HG03159 (cell line): Measurements from ENCODE around the gene PHACTR3.

Experiments
- ATAC-seq: cut with Tn5 transposase; IDR thresholded peaks from one replicate; pipeline ENCODE4 v1.9.1; 2021; ENCODE audit warnings: mild to moderate bottlenecking, moderate library complexity; ENCODE audit not compliant: unreplicated experiment

The PHACTR3 gene

DNA sequence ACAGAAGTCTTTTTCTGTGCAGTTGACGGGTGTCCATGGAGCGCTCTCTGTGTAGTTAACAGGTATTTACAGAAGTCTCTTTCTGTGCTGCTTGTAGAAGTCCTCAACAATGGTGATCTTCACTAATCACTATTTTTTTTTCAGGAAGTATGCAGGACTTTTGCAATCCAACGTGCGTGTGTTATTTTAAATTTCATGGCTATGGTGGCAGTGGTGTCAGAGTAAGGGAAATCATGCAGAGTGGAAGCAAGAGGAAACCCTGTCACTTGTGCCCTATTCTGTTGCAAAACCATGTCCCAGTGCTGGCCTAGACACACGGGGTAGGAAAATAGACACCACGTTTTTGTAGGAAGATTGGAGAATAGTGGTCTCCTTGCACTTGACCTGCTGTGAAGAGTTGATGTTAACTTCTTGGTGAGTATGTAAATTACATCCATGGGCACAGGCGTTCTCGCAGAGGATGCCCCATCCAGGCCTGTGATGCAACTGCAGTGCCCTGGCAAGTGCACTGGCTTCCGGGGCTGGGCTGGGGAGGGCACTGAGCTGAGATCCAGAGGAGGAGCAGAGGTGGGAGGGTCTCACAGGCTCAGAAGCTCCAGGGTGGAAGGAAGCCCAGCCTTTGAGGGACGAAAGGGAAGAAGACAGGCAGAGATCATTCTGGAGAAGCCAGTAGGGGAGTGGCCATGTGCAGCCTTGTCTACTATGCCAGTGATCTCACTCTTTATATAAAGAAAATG lies 182.6 kb downstream of the PHACTR3 start:
- ATAC-seq = no peak

DNA sequence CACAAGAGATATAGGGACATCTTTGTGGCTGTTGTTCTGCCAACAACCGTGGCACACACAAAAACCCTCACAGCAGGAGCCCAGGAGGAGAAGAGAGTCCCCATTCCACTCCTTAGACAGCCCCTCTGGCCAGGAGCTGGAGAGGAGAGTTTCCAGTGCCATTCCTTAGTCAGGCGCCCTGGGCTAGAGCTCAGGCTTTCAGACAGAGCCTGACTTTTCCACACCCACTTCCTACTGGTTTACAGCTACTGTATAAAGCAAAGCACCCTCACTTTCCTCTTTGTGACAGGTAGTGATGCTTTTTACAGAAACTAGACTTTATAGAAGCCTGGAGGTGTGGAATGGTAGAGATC lies 183.2 kb downstream of the PHACTR3 start:
- no peak for ATAC-seq

DNA sequence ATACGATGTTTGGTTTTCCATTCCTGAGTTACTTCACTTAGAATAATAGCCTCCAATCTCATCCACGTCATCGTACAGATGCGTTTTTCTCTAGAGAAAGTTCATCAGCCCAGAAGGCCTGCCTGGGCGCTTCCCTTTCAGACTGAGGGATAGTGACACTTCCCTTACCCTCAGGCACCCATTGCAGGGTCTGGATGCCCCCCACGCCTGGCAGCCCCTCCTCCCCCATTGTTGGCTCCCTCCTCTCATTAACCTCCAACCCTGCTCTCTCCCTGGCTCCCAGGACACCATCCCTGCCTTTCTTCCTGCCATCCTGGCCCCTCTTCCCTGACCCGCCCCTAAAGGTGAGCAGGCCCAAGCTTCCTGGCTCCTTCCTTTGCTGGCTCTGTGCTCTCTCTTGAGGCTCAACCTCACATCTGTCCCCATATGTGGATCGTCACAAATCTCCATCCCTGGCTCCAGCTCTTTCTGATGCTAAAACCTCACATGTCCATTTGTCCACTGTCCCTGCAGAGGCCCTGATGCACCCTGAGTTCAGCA lies 183.9 kb downstream of the PHACTR3 start:
- ATAC-seq = no peak

DNA sequence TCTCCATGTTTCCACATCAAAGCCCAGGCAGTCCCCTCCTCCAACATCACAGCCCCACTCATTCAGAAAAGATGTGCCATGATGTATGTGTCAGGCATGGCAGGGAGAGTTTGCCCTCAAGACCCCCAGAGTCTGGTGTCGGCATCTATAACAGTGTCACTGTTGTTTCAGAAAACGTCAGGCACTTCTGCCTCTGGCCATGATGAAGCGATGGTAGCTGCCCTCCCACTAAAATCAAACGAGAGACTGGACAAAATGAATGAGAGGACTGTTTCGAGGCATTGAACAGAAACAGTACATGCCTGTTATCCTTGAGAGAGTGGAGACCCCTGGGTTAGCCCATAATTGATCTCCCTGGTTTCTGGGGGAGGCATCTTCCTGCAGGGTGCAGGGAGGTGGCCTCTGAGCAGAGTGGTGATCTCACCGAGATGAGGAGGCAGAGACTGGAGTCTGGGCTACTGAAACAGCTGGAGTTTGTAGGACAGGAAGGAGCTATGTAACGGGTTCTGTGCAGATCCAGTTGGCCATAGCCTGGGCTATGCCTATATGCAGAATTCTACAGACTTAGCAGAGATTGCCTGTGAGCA lies 184.6 kb downstream of the PHACTR3 start:
- ATAC-seq = no peak

DNA sequence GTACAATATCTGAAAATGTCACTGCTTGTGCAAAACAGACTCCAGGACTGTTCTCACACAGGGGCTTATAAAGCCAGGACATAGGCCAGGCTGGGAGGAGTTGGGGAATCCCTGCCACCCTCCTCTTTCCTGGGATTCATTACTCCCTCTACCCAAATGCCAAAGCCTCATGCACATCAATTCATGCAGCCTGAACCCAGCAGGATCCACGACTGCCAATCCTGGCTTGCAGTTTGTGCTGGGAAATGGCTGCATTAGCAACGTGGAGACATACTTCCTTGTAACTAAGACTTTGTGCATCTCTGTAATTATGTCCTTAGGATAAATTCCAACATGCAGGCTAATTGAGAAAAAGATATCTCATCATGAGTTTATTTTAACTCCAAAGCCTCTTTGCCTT lies 185.3 kb downstream of the PHACTR3 start:
- ATAC-seq = no peak

DNA sequence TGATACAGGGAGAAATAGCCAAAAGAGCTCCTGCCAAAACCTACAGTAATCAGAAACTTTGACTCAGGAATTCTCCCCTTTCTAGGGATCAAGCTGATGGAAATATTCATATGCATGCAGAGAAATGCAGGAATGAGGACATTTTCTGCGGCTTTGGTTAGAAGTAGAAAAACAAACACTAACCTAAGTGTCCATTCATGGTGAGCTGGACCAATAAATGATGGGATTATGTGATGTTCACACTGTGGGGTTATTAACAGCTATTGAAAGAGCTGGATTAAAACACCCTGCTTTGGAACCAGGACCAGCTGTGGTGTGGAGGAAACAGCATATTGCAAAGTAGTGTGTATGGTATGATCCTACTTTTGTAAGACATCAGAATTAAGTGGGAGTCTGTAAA lies 186.0 kb downstream of the PHACTR3 start:
- no peak for ATAC-seq

DNA sequence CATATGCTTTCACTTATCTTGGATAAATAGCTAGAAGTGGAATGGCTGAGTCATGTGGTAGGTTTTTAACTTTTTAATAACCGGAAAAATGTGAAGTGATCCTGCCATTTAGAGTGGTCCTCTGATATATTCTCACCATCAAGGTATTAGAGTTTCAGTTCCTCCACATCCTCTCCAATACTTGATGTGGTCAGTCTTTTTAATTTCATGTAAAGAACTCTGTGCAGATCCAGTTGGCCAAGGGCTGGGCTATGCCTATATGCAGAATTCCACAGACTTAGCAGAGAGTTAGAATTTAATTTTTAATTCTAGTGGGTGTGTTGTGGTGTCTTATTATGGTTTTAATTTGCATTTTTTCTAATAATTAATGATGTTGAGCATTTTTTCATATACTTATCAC lies 188.0 kb downstream of the PHACTR3 start:
- no peak for ATAC-seq

DNA sequence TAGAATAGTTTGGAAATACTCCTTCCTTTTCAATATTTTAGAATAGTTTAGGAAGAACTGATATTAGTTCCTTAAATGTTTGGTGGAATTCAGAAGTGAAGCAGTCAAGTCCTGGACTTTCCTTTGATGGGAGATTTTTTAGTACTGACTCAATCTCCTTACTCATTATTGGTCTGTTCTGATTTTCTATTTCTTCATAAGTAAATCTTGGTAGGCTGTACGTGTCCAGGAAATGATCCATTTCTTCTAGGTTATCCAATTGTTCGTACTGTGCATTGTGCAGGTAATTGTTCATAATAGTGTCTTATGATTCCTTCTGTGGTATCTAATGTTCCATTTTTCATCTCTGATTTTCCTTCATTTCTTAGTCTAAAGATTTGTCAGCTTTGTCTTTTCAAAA lies 190.2 kb downstream of the PHACTR3 start:
- ATAC-seq = no peak

DNA sequence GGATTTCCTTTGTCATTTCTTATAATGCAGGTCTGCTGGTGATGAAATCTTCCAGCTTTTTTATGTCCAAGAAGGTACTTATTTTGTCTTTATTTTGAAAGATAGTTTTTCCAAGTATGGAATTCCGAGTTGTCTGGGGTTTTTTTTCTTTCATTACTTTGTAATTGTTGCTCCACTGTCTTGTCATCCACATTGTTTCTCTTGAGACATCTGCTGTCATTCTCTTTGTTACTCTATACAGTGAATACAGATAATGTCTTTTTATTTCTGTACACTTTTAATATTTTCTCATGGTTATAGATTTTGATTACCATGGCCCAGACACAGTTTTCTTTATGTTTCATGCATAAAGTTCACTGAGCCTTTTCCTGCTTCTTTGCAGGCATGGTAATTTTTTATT lies 196.0 kb downstream of the PHACTR3 start:
- no peak for ATAC-seq

DNA sequence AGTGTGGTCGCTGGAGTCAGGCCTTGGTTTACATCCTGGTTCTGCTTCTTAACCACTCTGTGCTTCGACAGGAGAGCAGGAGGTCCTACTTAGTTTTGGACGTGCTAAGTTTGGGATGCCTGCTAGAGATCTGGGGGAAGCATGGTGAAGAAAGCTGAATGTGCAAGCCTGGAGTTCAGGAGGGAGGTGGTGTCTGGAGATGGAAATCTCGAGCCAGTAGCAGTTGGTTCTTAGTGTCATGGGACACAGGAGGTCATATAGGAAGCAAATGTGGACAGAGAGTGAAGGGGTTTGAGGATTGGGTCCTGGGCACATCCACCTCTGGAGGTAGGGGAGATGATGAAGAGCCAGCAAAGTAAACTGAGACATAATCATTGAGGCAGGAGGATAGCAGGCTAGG lies 197.7 kb downstream of the PHACTR3 start:
- no peak for ATAC-seq

DNA sequence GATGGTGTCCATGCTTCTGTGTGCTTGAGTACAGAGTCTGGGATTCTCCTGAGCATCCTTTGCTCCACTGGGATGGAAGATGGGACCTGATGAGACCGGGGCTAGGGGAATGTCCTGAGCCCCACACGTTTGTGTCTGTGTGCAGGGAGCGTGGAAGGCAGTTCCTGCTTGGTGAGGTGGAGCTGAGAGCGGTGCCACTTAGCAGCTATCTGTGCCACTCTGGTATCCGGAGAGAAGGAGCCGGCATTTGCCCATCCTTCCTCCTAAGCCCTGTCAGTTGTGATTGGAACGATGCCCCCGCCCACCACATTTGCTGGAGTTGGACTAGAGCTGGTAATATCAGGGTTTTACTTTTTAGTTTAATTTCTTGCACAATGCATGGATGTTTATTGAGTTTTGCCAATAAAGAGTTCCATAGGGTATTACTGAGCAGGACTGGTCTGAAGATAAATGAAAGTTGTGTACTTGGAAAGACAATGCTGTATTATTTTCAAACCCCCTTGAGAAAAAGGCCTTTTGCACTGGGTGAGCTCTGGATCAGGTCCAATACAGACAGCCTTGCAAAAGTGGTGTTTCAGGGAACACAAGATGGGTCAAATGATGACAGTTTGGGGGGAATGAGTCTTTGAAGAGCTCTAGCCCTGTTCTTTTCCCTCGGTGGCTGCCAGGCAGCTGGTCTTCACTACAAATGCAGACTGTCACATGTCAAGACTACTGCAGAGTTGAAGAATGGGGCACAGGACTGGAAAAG lies 198.3 kb downstream of the PHACTR3 start:
- no peak for ATAC-seq

DNA sequence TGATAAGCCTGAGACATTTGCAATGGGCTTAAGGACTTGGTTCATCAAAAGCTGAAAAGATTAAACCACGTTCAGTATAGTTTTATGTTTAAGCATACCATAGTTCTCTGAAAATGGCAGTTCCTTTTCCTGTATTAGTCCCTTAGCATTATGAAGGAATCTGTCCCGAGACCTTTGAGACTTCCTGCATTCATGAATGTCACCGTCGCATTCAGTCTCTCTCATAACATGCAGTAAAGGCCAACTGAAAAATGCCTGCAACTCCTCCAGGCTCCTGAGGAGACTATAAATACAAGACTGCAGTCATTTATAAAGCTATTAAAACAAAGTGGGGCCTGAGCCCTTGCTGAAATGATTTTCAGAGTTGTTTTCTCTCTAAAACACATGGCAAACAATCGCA lies 200.0 kb downstream of the PHACTR3 start:
- no peak for ATAC-seq

DNA sequence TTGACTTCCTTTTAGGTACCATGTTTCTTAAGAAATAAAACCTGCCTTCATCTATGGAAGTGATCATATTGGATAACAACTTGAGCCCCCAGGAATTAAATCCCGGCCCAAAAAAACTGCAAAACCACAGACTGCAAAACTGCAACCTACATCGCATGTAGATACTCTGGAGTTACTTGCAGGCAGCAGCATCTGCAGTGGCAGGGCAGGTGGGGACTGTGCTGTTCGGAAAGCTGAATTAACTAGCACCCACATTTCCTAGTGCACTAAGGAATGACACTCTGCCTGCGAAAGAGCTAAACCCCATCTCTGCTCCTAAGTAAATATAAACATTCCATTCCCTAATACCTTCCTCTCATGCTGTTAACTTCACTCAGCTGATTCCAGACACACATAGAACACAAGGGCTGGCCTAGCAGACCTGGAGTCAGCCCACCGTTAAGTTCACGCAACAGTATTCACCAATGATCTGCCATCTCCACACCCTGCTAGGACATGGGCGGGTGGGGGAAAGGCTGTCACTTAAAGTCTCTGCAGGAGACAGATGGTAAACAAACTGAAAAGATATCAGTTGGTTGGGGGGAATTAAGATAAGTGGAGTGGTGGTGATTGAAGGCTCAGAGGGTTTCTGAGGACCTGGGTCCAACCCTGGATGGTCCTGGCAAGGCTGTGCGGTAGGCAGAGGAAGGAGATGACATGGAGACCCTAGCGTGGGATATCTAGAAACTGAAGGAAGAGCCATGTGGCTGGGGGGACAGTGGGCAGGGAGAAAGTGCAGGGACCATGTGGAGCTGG lies 200.7 kb downstream of the PHACTR3 start:
- ATAC-seq = no peak

DNA sequence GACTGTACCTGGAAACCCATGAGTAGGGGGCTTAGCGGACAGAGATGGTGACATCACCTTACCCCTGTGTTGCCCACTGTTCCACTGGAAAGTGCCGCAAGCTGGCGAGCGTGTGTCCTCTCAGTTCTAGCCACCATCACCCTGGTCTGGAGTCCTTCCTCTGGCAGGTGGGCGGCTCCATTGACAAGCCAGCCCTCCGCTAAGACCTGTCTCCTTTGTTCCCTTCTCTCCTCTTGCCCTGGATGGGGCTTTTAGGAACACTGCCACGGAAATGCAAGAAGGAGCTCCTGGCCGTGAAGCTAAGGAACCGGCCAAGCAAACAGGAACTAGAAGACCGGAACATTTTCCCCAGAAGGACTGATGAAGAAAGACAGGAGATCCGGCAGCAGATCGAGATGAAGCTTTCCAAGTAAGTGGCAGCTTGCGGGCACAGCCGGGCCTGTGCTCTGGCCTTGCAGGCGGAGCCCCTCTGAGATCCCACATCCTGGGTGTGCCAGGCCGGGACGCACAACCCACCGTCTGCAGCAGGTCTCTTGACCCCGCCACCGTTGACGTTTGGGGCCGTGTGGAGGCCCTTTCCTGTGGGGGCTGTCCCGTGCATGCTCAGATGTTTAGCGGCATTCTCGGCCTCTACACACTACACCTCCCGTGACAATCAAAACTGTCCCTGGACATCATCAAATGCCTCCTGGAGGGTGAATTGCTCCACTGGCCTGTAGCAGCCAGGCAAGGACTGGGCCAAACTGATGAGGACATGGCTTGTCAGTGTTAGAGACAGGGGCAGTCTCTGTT lies 201.6 kb downstream of the PHACTR3 start:
- no peak for ATAC-seq

DNA sequence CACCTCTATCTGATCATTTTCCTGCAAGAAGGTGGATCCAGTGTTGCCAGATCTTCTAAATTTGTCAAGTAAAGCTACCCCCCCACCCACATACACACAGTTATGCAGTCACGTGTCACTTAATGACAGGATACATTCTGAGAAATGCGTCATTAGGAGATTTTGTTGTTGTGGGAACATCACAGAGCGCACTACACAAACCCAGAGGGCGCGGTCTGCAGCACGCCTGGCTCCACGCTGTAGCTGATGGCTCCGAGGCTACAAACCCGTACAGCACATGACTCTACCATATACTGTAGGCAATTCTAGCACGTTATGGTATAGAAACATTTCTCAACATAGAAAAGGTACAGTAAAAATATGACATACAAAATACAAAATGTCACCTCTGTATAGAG lies 202.2 kb downstream of the PHACTR3 start:
- no peak for ATAC-seq

DNA sequence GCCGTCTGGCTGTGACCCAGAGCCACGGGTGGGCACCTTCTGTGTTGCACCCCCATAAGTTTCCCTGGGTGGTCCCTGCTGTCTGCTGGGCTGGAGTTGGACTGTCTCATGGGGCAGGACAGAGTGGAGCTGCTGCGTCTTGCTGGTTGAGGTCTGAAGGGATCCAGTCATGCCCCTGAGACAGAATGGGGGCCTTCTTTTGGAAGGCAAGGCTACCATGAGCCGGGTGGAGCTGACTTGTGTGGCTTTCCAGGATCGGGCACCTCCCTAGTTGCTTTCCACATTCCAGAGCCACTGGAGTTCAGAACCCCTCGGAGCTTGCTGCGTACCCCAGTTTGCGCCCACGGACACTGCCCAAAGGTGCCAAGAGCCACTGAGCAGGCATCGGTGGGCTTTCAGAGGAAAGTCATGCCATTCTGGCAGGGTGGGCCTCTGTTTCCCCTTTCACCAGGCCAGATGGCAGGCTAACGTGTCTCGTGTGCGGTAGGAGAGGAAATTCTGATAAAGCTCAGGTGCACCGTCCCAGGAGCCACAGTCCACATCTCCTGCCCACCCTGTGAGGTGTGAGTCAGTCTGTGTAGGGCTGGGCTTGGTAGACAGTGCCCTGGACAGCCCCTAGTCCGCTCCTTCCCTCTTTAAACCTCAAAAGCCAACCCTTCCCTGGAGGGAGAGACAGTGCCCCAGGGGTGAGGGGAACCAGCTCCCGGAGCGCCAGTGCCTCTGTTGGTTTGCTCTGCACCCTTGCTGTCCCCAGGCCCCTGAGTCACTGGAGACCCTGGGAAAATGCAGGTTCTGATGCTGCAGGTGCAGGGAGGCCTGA lies 203.8 kb downstream of the PHACTR3 start:
- no peak for ATAC-seq

DNA sequence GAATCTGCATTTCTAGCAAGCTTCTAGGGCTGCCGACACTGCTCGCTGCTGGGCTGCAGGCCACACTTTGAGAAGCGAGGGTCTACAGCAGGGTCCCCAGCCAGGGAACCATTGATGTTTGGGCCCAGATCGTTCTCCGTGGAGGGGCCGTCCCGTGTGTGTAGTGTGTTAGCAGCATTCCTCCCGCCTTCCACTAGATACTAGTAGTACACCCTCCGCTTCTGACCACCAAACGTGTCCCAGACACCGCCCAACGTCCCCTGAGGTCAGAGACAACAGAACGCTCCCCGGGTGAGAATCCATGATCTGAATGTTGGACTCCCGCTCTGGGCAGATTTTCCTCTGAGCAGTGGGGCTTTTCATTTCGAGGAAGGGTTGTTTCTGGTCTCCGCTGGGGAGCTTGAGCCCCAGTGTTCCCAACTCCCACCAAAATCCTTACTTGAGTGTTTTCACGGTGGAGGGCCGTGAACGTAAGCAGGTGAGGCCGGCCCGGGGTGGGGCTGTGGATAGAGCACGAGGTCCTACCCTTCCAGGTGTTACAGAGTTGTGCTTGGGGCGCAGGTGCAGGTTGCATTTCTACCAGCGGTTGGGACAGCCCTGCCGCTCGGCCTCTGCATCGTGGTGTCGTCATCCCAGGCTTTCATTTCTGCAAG lies 204.5 kb downstream of the PHACTR3 start:
- ATAC-seq = no peak

DNA sequence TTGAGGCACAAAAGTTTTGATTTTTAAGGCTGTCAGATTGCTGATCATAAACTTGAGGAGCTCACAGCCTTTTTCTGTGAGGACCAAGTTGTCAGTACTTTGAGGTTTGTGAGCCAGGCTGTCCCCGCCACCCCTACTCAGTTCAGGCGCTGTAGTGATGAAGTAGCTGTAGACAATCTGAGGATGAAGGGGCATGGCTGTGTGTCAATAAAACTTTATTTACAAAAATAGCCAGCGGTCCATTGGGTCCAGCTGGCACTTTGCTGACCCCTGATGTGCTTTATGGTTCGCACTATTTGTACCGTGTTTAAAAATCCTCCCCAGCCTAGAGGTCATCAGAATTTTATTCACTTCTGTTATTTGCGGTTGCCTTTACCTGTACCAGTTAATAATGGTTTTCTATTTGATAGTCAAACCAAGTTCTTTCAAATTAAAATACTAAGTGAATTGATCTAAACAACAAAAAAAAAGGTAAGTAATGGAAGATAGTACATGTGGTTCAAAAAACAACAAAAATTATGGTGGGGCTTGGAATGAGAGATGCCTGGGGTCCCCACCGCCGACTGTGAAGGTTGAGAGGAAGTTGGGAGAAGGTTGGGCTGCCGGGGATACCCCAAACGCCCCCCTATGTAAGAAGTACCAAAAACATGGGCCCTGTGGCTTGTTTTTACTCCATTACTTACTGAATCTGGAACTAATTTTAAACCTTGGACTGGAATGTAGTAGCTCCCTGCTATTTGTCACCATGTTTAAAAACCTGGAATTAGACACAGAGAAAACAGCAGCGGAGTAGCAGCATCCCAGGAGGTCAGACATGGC lies 205.5 kb downstream of the PHACTR3 start:
- ATAC-seq = no peak
